K562 (cell line): ENCODE results near the gene PIK3R1. TPM values are rescaled to one million over a fixed set of nuclear protein-coding genes. Genes with fewer than 3 reads are reported as not detected.

ENCODE experiments used
- CCNT2 ChIP-seq: IDR thresholded peaks from 2 replicates; pipeline ENCODE4 v1.6.1; 2011; ENCODE audit warnings: borderline replicate concordance, low read depth, mild to moderate bottlenecking, moderate library complexity, mixed read lengths, low read length; ENCODE audit not compliant: insufficient read length; ENCODE audit errors: extremely low read depth
- ELF2 ChIP-seq: fragments of 250-450 bp; sonication (Bioruptor Pico); IDR thresholded peaks from 2 replicates; pipeline ENCODE4 v1.5.0; 2021; ENCODE audit warnings: mild to moderate bottlenecking
- GMEB1 ChIP-seq: fragments of 250-450 bp; sonication (Bioruptor Pico); IDR thresholded peaks from 2 replicates; pipeline ENCODE4 v1.4.0; 2020; ENCODE audit warnings: mild to moderate bottlenecking
- RBM14 ChIP-seq: fragments of 200-400 bp; formaldehyde crosslinking; IDR thresholded peaks from 2 replicates; pipeline ENCODE4 v1.6.1; 2018; ENCODE audit warnings: low read depth, mild to moderate bottlenecking, low read length, moderate library complexity, borderline replicate concordance; ENCODE audit not compliant: insufficient read depth
- STAT5A ChIP-seq: IDR thresholded peaks from 2 replicates; pipeline ENCODE4 v1.6.1; 2012; ENCODE audit warnings: low read length, inconsistent platforms, borderline replicate concordance
- TAL1 ChIP-seq: fragments of 450-650 bp; IDR thresholded peaks from 2 replicates; pipeline ENCODE4 v1.6.1; 2016; ENCODE audit warnings: mild to moderate bottlenecking
- XRCC4 ChIP-seq: IDR thresholded peaks from one replicate; pipeline ENCODE4 v1.6.1; 2011; ENCODE audit not compliant: insufficient read depth, insufficient read length; ENCODE audit errors: extremely low read depth
- ZC3H11A ChIP-seq: IDR thresholded peaks from 2 replicates; pipeline ENCODE4 v1.6.1; 2012; ENCODE audit warnings: low read depth, low read length, improper control_type of control experiment
- ZMIZ1 ChIP-seq, 2 experiments: fragments of 150-350 bp in 1 of 2; IDR thresholded peaks; 2 replicates each; pipeline ENCODE4 v1.6.1; 2012 to 2016; ENCODE audit warnings: low read depth in 2 of 2, low read length in 2 of 2, mild to moderate bottlenecking in 1 of 2, moderate library complexity in 1 of 2
- ZNF445 ChIP-seq: fragments of 250-450 bp; sonication (Bioruptor Pico); IDR thresholded peaks from 2 replicates; pipeline ENCODE4 v1.4.0; 2020; ENCODE audit warnings: low read depth, mild to moderate bottlenecking, moderate library complexity
- ZNF644 ChIP-seq: fragments of 200-800 bp; sonication (Bioruptor generic); IDR thresholded peaks from 2 replicates; pipeline ENCODE4 v1.6.1; 2016; ENCODE audit warnings: low read depth, missing genetic modification characterization, missing compliant biosample characterization
- polyA plus RNA-seq, 8 experiments: library from polyadenylated mRNA; depleted of rRNA in 4 of 8; stranded (reverse) in 5 of 8; unstranded in 3 of 8; fragments of >200 nt; fragmentation: Nextera tagmentation in 2 of 8; fragmentation: Illumina TruSeq in 1 of 8; extraction: Ambion mirVana in 2 of 8; extraction: Trizol in 1 of 8; gene quantifications; 2 replicates each; pipeline versions ENCODE4 v1.2.1 to v1.2.3, GENCODE V29; 2011 to 2014; ENCODE audit warnings: inconsistent platforms in 1 of 8, missing spikeins in 1 of 8
- total RNA-seq, 7 experiments: library from RNA; depleted of rRNA in 6 of 7; stranded (reverse); fragments of >200 nt in 6 of 7; fragmentation: Illumina TruSeq in 2 of 7; extraction: Trizol in 2 of 7; gene quantifications; 2 replicates each; pipeline versions ENCODE4 v1.2.1 to v1.2.3, GENCODE V29; 2011 to 2021; ENCODE audit warnings: low replicate concordance in 1 of 7
- TF ChIP-seq, protein P1 (sequence below): fragments of 450-650 bp; IDR thresholded peaks from 2 replicates; pipeline ENCODE4 v1.6.1; 2018; ENCODE audit warnings: mild to moderate bottlenecking, low read depth; ENCODE audit not compliant: partially characterized antibody
- TF ChIP-seq, protein P2 (sequence below): fragments of 250-450 bp; sonication (Bioruptor Pico); IDR thresholded peaks from 2 replicates; pipeline ENCODE4 v1.4.0; 2020
- TF ChIP-seq, protein P3 (sequence below): fragments of 250-450 bp; sonication (Bioruptor Pico); IDR thresholded peaks from 2 replicates; pipeline ENCODE4 v1.5.0; 2020; ENCODE audit warnings: mild to moderate bottlenecking, borderline replicate concordance
- TF ChIP-seq, protein P4 (sequence below): fragments of 200-400 bp; formaldehyde crosslinking; IDR thresholded peaks from 2 replicates; pipeline ENCODE4 v1.6.1; 2017; ENCODE audit warnings: mild to moderate bottlenecking, low read depth, low read length, moderate library complexity

Gene PIK3R1
- total and polyA plus RNA-seq, 9 of the 15 experiments (the other 6 are each of a cell fraction or from before 2014, with no cell fraction given) = 1.1 to 9.7 (median 4.8) TPM

GRCh38 chr5:68215898-68216244, 315 bp downstream of the PIK3R1 start (continued):
- TF ChIP-seq, protein P1, sequence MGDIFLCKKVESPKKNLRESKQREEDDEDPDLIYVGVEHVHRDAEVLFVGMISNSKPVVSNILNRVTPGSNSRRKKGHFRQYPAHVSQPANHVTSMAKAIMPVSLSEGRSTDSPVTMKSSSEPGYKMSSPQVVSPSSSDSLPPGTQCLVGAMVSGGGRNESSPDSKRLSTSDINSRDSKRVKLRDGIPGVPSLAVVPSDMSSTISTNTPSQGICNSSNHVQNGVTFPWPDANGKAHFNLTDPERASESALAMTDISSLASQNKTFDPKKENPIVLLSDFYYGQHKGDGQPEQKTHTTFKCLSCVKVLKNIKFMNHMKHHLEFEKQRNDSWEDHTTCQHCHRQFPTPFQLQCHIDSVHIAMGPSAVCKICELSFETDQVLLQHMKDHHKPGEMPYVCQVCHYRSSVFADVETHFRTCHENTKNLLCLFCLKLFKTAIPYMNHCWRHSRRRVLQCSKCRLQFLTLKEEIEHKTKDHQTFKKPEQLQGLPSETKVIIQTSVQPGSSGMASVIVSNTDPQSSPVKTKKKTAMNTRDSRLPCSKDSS = no peak
- TF ChIP-seq, protein P2, sequence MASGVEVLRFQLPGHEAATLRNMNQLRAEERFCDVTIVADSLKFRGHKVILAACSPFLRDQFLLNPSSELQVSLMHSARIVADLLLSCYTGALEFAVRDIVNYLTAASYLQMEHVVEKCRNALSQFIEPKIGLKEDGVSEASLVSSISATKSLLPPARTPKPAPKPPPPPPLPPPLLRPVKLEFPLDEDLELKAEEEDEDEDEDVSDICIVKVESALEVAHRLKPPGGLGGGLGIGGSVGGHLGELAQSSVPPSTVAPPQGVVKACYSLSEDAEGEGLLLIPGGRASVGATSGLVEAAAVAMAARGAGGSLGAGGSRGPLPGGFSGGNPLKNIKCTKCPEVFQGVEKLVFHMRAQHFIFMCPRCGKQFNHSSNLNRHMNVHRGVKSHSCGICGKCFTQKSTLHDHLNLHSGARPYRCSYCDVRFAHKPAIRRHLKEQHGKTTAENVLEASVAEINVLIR (CRISPR knock-in tag) = no peak
- TF ChIP-seq STAT5A (no peak), GMEB1 (no peak), ELF2 (CRISPR knock-in tag) (no peak), ZMIZ1 (IDR thresholded peaks at IDR 0.05; ENCODE audit: low read depth in 2 of 2, low read length in 2 of 2) (no peak), TAL1 (no peak), CCNT2 (peak; percentile 20), XRCC4 (no peak), RBM14 (no peak), ZNF644 (no peak), ZNF445 (no peak), ZC3H11A (no peak)
- TF ChIP-seq, protein P3, sequence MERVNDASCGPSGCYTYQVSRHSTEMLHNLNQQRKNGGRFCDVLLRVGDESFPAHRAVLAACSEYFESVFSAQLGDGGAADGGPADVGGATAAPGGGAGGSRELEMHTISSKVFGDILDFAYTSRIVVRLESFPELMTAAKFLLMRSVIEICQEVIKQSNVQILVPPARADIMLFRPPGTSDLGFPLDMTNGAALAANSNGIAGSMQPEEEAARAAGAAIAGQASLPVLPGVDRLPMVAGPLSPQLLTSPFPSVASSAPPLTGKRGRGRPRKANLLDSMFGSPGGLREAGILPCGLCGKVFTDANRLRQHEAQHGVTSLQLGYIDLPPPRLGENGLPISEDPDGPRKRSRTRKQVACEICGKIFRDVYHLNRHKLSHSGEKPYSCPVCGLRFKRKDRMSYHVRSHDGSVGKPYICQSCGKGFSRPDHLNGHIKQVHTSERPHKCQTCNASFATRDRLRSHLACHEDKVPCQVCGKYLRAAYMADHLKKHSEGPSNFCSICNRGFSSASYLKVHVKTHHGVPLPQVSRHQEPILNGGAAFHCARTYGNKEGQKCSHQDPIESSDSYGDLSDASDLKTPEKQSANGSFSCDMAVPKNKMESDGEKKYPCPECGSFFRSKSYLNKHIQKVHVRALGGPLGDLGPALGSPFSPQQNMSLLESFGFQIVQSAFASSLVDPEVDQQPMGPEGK = no peak
- TF ChIP-seq, protein P4, sequence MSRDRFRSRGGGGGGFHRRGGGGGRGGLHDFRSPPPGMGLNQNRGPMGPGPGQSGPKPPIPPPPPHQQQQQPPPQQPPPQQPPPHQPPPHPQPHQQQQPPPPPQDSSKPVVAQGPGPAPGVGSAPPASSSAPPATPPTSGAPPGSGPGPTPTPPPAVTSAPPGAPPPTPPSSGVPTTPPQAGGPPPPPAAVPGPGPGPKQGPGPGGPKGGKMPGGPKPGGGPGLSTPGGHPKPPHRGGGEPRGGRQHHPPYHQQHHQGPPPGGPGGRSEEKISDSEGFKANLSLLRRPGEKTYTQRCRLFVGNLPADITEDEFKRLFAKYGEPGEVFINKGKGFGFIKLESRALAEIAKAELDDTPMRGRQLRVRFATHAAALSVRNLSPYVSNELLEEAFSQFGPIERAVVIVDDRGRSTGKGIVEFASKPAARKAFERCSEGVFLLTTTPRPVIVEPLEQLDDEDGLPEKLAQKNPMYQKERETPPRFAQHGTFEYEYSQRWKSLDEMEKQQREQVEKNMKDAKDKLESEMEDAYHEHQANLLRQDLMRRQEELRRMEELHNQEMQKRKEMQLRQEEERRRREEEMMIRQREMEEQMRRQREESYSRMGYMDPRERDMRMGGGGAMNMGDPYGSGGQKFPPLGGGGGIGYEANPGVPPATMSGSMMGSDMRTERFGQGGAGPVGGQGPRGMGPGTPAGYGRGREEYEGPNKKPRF = no peak
